ENCODE measurements around the gene PRR23A. TPM values are rescaled to one million over a fixed set of nuclear protein-coding genes. Genes with fewer than 3 reads are reported as not detected.

The PRR23A gene
- total and polyA plus RNA-seq, 4 donors = not detected

GRCh38 chr3:138962854-138963560 lies 43.1 kb downstream of the PRR23A start:
- WGBS, 2 donors = 53 to 57% methylated on average over 8 of the region's 8 CpGs
- Histone ChIP-seq H3K4me1 (ENCODE audit: control insufficient read depth in 5 of 5, insufficient read depth in 5 of 5, low read length in 5 of 5) (peaks cover 0 to 7% (median 0%) of the 10 kb centered on the region in 5 donors), H3K9ac (ENCODE audit: insufficient read depth in 1 of 2, low read length in 2 of 2) (no peak overlapping the region), H3K36me3 (ENCODE audit: control insufficient read depth in 4 of 4, insufficient read depth in 4 of 4, low read length in 4 of 4) (no peaks in the 10 kb centered on the region), H3K27ac (ENCODE audit: low read depth in 1 of 2, low read length in 1 of 2) (no peak overlapping the region), H3K27me3 (ENCODE audit: control insufficient read depth in 3 of 3, insufficient read depth in 3 of 3, low read length in 2 of 3) (peaks cover 12 to 41% (median 34%) of the 10 kb centered on the region in 3 donors), H3K4me3 (no peak overlapping the region), H3K9me3 (ENCODE audit: control insufficient read depth in 4 of 4, insufficient read depth in 3 of 4, low read length in 3 of 4) (peaks cover 0 to 10% (median 5%) of the 10 kb centered on the region in 4 donors)
- no peak for DNase-seq
- TF ChIP-seq CTCF (IDR thresholded peaks at IDR 0.05; ENCODE audit: control extremely low read depth, extremely low read depth) = no peak
- no peak for ATAC-seq (ENCODE audit: insufficient read depth, low FRiP score)

GRCh38 chr3:138960417-138960852 lies 45.6 kb downstream of the PRR23A start:
- H3K27me3 ChIP-seq (ENCODE audit: control insufficient read depth in 3 of 3, insufficient read depth in 3 of 3, low read length in 2 of 3) = peaks cover 18 to 60% (median 46%) of the 10 kb centered on the region in 3 donors

More at GRCh38 chr3:138960417-138960852, 45.6 kb downstream of the PRR23A start:
- peaks cover 0 to 7% (median 0%) of the 10 kb centered on the region in 5 donors for H3K4me1 ChIP-seq (ENCODE audit: control insufficient read depth in 5 of 5, insufficient read depth in 5 of 5, low read length in 5 of 5)
- WGBS, 2 donors = 2 to 3% methylated on average over 29 to 36 of the region's 36 CpGs
- ATAC-seq (ENCODE audit: insufficient read depth, low FRiP score) = no peak
- H3K4me3 ChIP-seq = no peak overlapping the region
- H3K27ac ChIP-seq (ENCODE audit: low read depth in 1 of 2, low read length in 1 of 2) = no peak overlapping the region
- no peak for TF ChIP-seq CTCF (IDR thresholded peaks at IDR 0.05; ENCODE audit: control extremely low read depth, extremely low read depth)
- H3K9me3 ChIP-seq (ENCODE audit: control insufficient read depth in 4 of 4, insufficient read depth in 3 of 4, low read length in 3 of 4) = peaks cover 0 to 8% (median 4%) of the 10 kb centered on the region in 4 donors
- no peak overlapping the region for H3K9ac ChIP-seq (ENCODE audit: insufficient read depth in 1 of 2, low read length in 2 of 2)
- DNase-seq = no peak
- no peaks in the 10 kb centered on the region for H3K36me3 ChIP-seq (ENCODE audit: control insufficient read depth in 4 of 4, insufficient read depth in 4 of 4, low read length in 4 of 4)

Other genes with a start within 250 kb of the PRR23A start
- gene PIK3CB, start 171.3 kb downstream of the PRR23A start, total RNA-seq = 10 to 100 TPM; 34.9 to 41.9 TPM
- gene PIK3CB, start 171.3 kb downstream of the PRR23A start, polyA plus RNA-seq = 10 to 100 TPM; 12.8 to 20.2 TPM
- under 1 TPM in 1 of 2 donors, not detected in 1; 0.14 TPM for gene FOXL2, start 59.1 kb downstream of the PRR23A start, total RNA-seq
- not detected for gene FOXL2, start 59.1 kb downstream of the PRR23A start, polyA plus RNA-seq
- not detected for gene FOXL2NB, start 59.1 kb downstream of the PRR23A start, total RNA-seq
- not detected for gene FOXL2NB, start 59.1 kb downstream of the PRR23A start, polyA plus RNA-seq
- not detected for gene PRR23B, start 14.7 kb upstream of the PRR23A start, total RNA-seq
- gene PRR23B, start 14.7 kb upstream of the PRR23A start, polyA plus RNA-seq = not detected
- gene PRR23C, start 38.6 kb upstream of the PRR23A start, total RNA-seq = not detected
- gene PRR23C, start 38.6 kb upstream of the PRR23A start, polyA plus RNA-seq = not detected

All from lung (tissue), 12 donors.